C1 segment of cervical spinal cord (tissue), 14 donors: Measurements from ENCODE around the gene ACY1.
A peak's percentile ranks its signal among the peaks of the same experiment; 100 is the strongest.

Experiments
- DNase-seq, 14 donors: peaks; one replicate each; lab custom pipeline; 2025; lab: John Stamatoyannopoulos, UW

Gene ACY1

DNA sequence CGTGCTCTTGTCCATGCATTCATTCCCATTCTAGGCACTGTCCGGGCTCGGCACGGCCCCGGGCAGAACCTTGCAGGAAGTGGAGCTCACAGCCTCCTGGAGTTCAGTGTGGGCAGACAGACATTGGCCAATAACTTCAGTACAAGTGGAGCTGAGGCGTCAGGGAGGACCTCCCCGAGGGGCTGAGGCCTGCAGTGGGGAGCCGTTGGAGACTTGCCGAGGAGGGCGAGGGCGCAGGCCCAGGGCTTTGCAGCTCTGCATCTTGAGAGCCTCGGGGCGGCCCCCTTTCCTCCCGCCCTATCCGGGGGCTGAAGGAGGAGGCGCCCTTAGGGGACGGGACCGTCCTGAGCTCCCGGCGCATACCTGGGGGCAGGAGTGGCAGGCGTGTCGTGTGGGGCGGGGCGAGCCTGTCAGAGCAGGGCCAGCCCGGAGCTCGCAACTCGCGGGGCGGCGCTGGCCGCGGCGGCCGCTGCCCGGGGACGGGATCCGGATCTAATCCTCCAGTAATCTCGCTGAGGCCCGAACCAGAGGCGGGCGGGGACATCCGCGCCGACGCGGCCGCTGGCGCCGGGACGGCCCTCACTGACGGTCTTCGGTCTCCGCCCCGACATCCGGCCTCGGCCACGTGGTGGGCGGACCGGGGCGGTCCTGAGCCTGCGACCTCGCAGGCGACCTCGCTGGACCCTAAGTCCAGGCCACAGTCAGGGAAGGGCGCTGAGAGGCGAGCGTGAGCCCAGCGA, at the start of gene ACY1:
Gene ACY1, plus strand, starts transcription at position 698 of the 740 bp plus-strand sequence. CDS start 530 bp downstream, outside the sequence.
- DNase-seq, result peak in 11 of 14 donors; percentile 47 to 84 (median 62)

DNA sequence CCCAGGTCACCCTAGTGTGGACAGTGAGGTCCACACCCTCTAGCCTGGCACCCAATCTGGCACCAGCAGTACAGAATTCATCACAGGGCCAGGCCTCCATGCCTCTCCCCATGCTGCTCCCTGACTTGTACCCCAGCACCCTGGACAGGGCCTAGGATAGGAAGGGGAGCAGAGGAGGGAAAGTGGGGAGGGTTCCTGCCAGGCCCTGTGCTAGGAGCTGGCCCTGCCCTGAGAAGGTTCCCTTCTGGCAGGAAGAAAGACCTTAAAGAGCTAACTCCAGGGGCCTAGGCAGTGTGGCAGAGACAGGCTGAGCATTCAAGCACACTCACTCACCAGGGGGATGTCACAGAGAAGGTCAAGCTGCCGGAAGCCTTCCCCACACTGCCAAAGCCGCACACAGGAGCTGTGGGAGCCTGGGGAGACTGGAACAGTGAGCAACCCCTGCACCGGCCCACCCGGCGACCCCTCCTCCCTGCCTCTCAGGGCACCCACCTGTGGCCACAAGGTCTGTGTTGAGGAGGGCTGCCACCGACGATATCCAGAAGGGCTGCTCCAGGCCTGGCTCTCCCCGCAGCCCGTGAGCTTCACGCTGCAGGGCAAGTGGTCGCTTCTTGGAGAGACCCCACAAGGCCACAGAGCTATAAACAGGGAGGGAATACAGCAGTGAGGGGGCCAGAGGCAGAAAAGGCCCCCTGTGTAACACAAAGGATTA, 49.0 kb upstream of the ACY1 start:
- DNase-seq, result no peak

DNA sequence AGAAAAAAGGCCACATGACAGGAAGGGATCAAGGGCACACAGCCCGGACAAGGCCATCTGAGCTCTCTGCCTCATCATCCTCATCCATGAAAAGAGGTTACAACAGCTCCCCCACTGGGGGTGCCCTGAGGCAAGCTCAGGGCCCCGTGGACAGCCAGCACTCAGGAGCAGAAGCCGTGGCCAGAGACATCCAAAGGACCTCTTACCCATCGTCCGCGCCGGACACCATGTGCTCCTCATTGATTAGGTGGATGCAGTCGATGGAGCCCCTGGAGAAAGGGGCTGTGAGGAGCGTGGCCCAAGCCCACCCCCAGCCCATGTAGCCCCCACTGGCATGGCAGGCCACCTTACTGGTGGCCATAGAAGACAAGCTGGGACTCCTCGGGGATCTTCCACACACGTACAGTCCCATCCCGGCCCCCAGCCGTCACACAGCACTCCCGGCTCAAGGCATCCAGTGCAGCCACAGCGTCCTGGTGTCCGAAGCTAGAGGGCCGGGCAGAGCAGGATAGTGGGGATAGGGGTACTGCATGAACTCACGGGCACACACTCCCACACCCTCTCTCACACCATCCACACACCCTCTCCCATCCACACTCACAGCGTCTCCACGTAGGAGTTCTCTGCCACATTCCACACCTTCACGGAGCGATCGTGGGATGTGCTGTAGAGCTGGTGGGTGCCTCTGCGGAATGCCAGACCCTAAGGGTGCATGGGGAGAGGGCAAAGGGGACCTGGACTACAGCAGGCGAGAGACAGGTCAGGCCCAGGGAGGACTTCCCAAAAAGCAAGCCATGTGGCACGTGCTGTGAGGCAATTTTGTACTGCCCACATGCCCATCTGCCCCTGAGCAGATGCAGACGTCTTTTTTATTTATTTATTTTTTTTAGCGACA, 48.1 kb upstream of the ACY1 start:
- DNase-seq, result no peak

DNA sequence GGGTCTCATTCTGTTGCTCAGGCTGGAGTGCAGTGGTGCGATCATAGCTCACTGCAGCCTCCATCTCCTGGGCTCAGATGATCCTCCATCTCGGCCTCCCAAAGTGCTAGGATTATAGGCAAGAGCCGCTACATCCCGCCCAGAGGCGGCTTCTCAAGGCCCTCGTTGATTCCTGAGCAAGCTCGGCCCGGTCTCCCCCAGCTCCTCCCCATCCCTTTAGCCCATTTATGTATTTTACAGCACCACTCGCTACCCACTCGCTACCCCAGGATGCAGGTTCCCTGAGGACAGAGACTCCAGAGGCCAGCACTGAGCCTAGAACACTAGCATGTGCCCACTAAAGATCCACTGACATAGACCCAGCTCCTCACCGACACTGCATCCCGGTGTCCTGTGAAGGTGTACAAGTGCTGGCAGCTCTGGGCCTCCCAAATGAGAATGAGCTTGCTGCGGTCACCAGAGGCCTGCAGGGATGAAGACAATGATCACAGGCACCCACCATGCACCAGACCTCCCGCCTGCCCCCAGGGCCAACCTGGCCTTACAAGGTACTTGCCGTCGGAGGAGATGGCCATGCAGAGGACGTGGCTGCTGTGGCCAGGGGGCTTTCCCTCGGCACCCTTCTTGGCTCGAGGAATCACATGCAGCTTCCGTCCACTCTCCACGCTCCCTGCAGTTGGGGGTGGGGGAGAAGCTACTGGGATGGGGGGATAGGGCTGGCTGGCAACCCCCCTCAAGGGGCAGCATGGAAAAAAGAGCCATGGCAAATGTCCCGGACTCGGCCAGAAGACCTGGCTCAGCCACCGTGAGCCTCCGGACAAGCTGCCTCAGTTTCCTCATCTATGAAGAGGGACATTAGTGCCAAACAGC, 47.2 kb upstream of the ACY1 start:
- DNase-seq, result no peak

DNA sequence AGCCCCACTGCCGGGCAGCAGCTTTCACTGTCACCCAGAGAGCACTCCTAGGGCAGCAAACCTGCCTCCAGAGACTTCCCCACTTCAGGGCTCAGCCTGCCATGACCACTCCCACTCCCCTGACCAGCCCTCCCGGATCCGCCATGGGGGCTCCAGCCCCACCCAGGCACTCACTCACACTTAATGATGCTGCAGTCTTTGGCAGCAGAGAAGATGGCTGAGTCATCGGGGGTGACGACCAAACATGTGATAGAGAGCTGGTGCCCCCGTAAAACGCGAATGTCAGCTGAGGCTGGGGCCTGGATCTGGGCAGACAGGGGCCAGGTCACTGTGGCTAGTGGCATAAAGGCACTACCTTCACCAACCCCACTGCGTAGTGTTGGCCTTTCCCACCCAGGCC, 46.3 kb upstream of the ACY1 start:
- no peak for DNase-seq

DNA sequence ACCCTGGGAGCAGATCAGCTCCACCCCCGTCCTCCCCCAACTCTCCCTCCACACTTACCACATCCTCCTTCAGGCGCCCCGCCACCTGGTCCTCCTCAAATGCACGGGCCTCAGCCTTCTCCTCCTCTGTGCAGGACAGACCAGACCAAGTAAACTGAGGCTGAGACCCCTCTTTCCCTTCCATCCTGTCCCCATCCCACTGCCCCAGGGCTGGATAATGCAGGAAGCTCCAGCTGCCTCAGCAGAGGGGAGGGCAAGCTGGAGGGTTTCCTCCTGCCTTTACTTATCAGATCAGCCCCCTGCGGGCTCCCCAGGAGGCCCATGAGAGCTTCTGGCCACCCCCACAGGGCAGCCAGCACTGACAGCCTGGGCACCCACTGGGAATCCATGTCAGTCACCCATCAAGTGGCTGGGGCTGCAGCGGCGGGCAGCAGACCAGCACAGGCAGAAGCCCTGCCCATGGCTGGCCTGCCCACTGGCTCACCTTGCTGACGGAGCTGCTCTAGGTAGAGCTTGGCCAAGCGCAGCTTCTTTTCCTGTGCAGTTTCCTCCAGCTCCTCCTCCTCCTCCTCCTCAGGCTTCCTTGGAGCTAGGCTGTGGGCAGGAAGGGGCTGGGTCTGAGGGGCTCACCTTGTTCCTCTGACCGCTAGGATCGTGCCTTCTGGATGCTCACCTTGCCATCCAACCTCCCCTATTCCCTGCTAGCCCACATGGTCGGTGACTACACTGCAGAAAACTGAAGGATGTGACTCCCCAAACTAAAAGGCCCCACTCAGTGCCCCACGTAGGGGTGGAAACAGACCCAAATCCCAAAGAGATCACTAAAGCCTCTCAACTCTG, 45.5 kb upstream of the ACY1 start:
- no peak for DNase-seq

DNA sequence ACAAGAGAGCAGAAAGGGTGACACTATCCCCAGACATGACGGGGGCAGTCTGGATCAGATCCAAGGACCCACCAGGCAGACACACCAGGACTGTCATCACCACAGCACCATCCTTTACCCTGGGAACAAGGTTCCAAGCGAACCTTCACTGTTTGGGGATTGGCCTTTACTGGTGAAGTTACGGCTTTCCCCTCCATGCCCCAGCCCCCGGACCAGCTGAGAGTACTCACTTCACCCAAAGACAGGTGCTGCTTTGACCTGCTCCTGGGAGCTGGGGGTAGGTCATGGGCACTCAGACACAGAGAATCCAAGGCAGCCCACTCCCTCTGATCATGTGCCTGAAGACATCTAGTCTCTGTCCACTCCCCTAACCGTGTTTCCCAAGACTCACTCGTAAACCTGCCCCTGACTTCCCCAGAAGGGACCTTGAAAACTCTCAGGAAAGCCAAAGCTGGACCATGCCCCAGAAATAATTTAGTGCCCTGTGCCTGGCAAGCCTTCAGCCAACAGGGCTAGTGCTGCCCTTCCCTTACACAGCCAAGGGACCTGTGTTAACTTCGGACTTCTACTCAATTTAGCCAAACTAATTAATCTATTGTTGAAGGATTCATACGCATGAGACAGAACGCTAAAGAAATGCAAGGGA, 44.4 kb upstream of the ACY1 start:
- DNase-seq, result no peak

DNA sequence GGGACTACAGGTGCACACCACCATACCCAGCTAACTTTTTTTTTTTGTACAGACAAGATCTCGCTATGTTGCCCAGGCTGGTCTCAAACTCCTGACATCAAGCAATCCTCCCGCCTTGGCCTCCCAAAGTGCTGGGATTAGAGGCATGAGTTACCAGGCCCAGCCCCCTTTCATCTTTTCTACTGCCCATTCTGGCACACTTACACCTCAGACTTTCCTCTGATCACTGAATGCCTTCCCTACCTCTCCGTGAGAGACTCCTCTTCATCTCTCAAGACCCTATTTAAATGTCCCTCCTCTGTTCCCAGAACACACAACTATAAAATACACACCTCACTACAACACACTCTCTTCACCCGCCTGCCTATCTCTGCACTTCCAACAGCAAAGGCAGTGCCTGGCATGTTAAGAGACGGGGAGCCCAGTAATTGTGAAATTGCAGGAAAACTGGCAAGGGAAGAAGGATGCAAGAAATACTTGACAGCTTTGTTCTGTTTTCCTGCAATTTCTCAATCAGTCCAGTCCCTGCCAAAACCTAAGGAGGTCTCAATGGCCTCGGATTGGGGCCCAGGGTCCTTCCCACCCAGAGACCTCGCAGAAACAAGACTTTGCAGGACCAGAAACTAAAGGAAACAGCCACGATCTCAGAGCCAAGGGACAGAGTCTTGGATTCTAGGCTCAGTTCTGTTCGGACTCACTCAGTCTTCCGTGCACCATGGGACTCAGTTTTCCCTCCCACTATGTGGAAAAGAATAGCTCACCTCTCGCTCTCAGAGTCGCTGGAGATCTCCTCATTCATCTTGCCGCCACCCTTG, 42.5 kb upstream of the ACY1 start:
- no peak for DNase-seq

DNA sequence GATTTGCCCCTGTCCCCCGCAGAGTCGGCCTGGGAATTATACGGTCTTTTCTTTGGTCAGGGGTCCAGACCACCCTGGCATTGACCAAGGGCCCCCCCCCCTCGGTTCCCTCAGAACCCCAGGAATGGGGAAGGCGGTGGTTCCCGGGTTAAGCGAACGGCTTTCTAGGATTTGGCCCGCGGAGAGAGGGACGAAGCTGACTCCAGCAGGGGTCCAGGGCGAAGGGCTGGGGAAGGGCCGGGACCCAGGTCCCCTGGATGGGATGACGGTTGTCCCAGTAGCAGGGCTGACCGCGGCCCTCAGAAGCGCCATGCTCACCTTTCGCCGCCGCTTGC, 41.9 kb upstream of the ACY1 start:
- DNase-seq, result no peak

DNA sequence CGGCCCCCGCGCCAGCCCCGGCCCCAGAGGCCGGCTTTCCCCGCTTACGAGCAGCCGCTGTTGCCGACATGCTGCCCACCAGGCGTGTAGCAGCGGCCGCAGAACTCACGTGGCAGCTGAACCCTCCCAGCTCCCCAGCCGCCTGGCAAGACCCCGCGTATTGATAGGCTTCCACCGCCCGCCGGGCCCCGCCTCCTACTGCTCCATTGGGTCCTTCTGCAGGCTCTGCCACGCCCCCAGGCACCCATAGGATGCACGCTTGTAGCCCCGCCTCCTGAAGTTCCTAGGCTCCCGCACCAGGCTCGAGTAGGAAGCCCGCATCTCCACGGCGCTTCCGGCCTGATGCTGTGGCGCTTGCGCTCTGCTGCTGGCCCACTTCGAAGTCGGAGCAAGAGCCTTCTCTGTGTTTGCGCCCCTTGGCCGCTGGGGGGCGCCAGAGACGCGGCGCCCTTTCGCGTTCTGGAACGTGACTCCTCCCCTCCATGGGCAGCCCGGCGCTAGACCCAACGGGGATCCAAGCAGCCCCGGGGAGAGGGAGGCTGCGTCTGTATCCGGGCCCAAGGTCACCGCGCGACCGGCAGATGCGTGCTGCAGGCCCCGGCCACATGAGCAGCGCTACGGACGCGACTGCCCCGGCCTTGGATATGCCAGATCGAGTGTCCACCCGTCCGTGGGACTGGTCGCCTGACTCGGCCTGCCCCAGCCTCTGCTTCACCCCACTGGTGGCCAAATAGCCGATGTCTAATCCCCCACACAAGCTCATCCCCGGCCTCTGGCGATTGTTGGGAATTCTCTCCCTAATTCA, 41.3 kb upstream of the ACY1 start, which contains the start of the genes PARP3 and RRP9:
Gene PARP3, plus strand, starts transcription at position 566 of the 805 bp plus-strand sequence. CDS start 993 bp downstream, outside the sequence.
Gene RRP9, minus strand, starts transcription at position 107 of the 805 bp plus-strand sequence. Its CDS starts 37 bp downstream, at position 70.
- DNase-seq, result peak; percentile 92 to 100 (median 99)

DNA sequence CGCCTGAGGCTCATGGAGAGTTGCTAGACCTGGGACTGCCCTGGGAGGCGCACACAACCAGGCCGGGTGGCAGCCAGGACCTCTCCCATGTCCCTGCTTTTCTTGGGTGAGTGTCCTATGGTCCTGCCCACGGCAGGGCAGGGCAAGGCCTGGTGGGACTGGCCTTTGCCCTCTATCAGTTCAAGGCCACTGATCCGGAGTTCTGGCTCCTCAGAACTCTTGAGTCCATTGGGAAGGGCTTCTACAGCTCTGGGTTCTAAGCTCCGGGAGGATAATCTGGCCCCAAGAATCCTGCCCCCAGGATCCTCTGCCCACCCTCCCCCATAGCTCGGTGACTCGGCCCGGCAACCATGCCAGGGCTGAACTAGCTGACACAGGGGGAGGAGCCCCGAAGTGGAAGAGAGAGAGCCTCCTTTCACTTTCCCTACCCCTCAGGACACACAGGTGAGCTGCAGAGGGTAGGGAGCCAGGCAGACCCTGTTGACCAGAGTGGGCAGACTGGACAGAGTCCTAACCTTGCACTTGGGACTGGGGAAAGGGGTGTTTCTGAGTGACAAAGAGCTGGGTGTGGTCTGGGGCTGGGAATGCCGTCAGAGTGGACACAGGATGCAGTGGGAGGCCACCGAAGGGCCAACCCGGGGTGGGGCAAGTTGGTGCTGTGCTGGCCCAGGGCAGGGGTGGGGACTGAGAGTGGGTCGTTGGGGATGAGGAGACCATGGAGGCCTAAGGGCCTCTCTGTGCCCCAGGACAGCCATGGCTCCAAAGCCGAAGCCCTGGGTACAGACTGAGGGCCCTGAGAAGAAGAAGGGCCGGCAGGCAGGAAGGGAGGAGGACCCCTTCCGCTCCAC, 40.5 kb upstream of the ACY1 start:
- peak in 2 of 14 donors; percentile 45 to 66 for DNase-seq

DNA sequence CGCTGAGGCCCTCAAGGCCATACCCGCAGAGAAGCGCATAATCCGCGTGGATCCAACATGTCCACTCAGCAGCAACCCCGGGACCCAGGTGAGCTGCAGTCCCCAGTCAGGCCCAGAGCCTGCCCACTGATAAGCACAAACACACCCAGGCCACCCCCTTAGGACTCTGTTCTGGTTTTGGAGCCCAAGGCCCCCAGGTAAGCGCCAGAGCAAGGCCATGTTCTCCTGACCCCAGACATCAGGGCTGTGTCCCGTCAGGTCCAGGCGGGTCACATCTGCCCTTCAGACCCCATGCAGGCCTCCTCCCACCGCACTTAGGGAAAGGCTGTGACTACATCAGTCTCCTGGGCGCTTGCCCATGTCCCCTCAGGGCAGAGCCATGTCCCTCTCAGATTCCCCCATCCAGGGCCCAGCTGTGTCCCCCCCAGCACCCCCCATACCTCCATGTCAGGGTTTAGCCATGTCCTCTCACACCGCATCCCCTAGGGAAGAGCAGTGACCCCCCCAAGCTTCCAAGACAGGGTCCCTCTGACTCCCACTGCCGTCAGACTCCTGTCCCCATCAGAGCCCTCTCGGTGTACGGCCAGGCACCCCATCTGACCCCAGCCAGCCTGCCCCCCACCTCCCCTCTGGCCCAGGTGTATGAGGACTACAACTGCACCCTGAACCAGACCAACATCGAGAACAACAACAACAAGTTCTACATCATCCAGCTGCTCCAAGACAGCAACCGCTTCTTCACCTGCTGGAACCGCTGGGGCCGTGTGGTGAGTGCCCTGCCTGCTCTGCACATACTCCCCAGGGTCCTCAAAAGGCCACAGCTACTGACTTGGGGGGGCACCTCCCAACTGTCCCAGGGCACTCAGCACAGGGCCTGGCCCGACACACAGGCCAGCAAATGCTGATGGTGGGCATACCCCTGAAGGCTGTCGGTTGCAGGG, 39.6 kb upstream of the ACY1 start:
- DNase-seq, result no peak

DNA sequence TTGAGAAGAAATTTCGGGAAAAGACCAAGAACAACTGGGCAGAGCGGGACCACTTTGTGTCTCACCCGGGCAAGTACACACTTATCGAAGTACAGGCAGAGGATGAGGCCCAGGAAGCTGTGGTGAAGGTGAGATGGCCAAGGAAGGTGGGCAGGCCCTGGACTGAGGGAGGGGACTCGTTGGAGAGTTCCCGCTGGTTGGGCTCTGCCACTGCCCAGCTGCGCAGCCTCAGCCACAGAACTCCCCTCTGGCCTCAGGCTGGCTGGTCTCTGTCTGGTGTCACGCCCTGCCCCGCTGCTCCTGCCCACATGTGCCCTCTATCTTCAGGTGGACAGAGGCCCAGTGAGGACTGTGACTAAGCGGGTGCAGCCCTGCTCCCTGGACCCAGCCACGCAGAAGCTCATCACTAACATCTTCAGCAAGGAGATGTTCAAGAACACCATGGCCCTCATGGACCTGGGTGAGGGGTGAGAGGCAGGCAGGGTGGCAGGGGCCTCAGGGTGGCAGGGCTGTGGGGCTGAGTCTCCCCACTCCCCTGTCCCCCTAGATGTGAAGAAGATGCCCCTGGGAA, 38.8 kb upstream of the ACY1 start:
- DNase-seq, result no peak

DNA sequence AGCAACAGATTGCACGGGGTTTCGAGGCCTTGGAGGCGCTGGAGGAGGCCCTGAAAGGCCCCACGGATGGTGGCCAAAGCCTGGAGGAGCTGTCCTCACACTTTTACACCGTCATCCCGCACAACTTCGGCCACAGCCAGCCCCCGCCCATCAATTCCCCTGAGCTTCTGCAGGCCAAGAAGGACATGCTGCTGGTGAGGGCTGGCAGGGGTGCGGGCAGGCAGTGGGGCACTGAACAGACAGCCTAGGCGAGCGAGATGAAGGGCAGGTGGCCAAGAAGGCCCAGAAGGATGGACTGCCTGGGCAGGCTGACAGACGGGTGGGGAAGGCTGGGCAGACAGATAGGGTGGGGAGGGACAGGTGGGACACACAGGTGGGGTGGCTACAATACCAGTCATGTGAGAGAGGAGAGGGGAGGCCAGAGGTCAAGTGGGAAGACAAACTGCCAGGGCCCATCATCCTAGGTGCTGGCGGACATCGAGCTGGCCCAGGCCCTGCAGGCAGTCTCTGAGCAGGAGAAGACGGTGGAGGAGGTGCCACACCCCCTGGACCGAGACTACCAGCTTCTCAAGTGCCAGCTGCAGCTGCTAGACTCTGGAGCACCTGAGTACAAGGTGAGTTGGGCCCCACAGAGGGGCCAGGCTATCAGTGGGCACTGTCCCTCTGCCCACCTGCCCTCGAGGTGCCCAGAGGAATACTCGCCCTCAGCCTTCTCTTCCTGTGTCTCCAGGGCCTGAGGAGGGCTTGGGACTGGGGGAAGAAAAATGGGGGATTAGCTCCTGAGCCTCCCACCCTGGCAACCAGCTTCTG, 38.1 kb upstream of the ACY1 start:
- DNase-seq, result no peak
